HepG2 (cell line): ENCODE measurements around the gene MAST1. TPM values are rescaled to one million over a fixed set of nuclear protein-coding genes. Genes with fewer than 3 reads are reported as not detected.

Experiments
- ATAC-seq: fragments of 200-7000 bp; cut with Tn5 transposase; 3 replicates; pipeline ENCODE4 v1.9.1; 2020; ENCODE audit warnings: mild to moderate bottlenecking, moderate library complexity
- BruUV-seq: library from RNA; stranded (reverse); fragments of 400-500 nt; replicated peaks from 2 replicates; lab custom pipeline; 2021; lab: Mats Ljungman, UMichigan
- CTCF ChIA-PET: fragments of 300-600 bp; formaldehyde crosslinking; extraction: SDS; loops from one replicate; lab custom pipeline; 2021; ENCODE audit warnings: low total read pairs, inconsistent platforms, low intra/inter-chr PET ratio; lab: Yijun Ruan, JAX
- POLR2A ChIA-PET: fragments of 350-600 bp; sonication (Branson Sonifier 250); formaldehyde crosslinking; loops from one replicate; lab custom pipeline; 2020; ENCODE audit warnings: antibody characterized with exemption, inconsistent platforms; lab: Yijun Ruan, JAX
- DNase-seq: peaks from one replicate; pipeline ENCODE4 v3.0.0-alpha.2; 2015; ENCODE audit warnings: low spot score
- FAIRE-seq: peaks from 3 replicates; lab custom pipeline; 2011; peaks lifted over from hg19 to GRCh38; lab: Jason Lieb, UNC
- H2AFZ ChIP-seq: one replicate; pipeline ENCODE4 v1.6.1; 2011; ENCODE audit warnings: low read length, inconsistent platforms
- H3K27ac ChIP-seq: fragments of 300-600 bp; 3 replicates; pipeline ENCODE4 v1.8.0; 2011; ENCODE audit warnings: mixed run types, mild to moderate bottlenecking, mixed read lengths, low read length, inconsistent platforms; ENCODE audit not compliant: insufficient read depth; ENCODE audit errors: extremely low read length
- H3K27me3 ChIP-seq, 2 experiments: fragments of 200-600 bp in 1 of 2; 2 replicates in 1 of 2; 3 replicates in 1 of 2; pipeline versions ENCODE4 v1.6.0 to v1.8.0; 2011; ENCODE audit warnings: low read length in 2 of 2, mild to moderate bottlenecking in 2 of 2, moderate library complexity in 2 of 2, inconsistent platforms in 1 of 2; ENCODE audit not compliant: insufficient read depth in 2 of 2, control insufficient read depth in 1 of 2
- H3K36me3 ChIP-seq, 2 experiments: fragments of 200-600 bp in 1 of 2; replicated peaks in 1 of 2; 2 replicates in 1 of 2; 3 replicates in 1 of 2; pipeline versions ENCODE4 v1.5.1 to v1.8.0; 2011; ENCODE audit warnings: low read length in 2 of 2, inconsistent platforms in 1 of 2; ENCODE audit not compliant: insufficient read depth in 2 of 2, control insufficient read depth in 1 of 2
- H3K4me1 ChIP-seq: 2 replicates; pipeline ENCODE4 v1.5.1; 2012; ENCODE audit warnings: low read length, inconsistent platforms; ENCODE audit not compliant: insufficient read depth
- H3K4me2 ChIP-seq: 2 replicates; pipeline ENCODE4 v1.6.0; 2011; ENCODE audit warnings: low read depth, low read length, inconsistent platforms
- H3K4me3 ChIP-seq, 3 experiments: fragments of 200-600 bp in 1 of 3; sonication (generic), shearing (Covaris generic) in 1 of 3; replicated peaks in 1 of 3; 2 replicates each; pipeline ENCODE4 v1.5.1; 2011 to 2016; ENCODE audit warnings: low read length in 3 of 3, inconsistent platforms in 2 of 3, low read depth in 2 of 3, mild to moderate bottlenecking in 2 of 3, control low read depth in 1 of 3, mixed read lengths in 1 of 3; ENCODE audit not compliant: insufficient read depth in 1 of 3
- H3K79me2 ChIP-seq: one replicate; pipeline ENCODE4 v1.6.1; 2011; ENCODE audit warnings: low read length, inconsistent platforms; ENCODE audit not compliant: insufficient read depth
- H3K9ac ChIP-seq: 2 replicates; pipeline ENCODE4 v1.6.0; 2011; ENCODE audit warnings: mild to moderate bottlenecking, low read depth, low read length, inconsistent platforms; ENCODE audit not compliant: insufficient read depth
- H3K9me3 ChIP-seq: 2 replicates; pipeline ENCODE4 v1.5.1; 2012; ENCODE audit warnings: mild to moderate bottlenecking, low read length
- H4K20me1 ChIP-seq: 2 replicates; pipeline ENCODE4 v1.6.0; 2011; ENCODE audit warnings: inconsistent platforms, mild to moderate bottlenecking, low read length, moderate library complexity; ENCODE audit not compliant: insufficient read depth
- CC2D1A ChIP-seq: sonication (generic); formaldehyde crosslinking; IDR thresholded peaks from 2 replicates; pipeline ENCODE4 v1.8.1; 2023; ENCODE audit warnings: mild to moderate bottlenecking, missing genetic modification reagents
- CHD4 ChIP-seq: fragments of 200-600 bp; sonication (generic); IDR thresholded peaks from 2 replicates; pipeline ENCODE4 v1.7.0; 2017; ENCODE audit warnings: mild to moderate bottlenecking, low read length, borderline replicate concordance
- HNRNPLL ChIP-seq: fragments of 200-400 bp; formaldehyde crosslinking; IDR thresholded peaks from 2 replicates; pipeline ENCODE4 v1.6.1; 2017; ENCODE audit warnings: mild to moderate bottlenecking, low read depth, low read length; ENCODE audit not compliant: poor library complexity, severe bottlenecking
- JARID2 ChIP-seq: sonication (generic); formaldehyde crosslinking; IDR thresholded peaks from 2 replicates; pipeline ENCODE4 v1.8.1; 2023; ENCODE audit warnings: missing genetic modification reagents, inconsistent platforms; ENCODE audit not compliant: insufficient replicate concordance
- MEIS1 ChIP-seq: sonication (generic); formaldehyde crosslinking; IDR thresholded peaks from 2 replicates; pipeline ENCODE4 v1.9.0; 2021; ENCODE audit warnings: mild to moderate bottlenecking, missing genetic modification reagents, moderate library complexity, borderline replicate concordance
- MYPOP ChIP-seq: sonication (generic); formaldehyde crosslinking; IDR thresholded peaks from 2 replicates; pipeline ENCODE4 v1.8.1; 2023; ENCODE audit warnings: mild to moderate bottlenecking, moderate library complexity, missing genetic modification reagents
- PRMT3 ChIP-seq: sonication (generic); formaldehyde crosslinking; IDR thresholded peaks from 2 replicates; pipeline ENCODE4 v1.8.1; 2022; ENCODE audit warnings: low read depth, mild to moderate bottlenecking, moderate library complexity, missing genetic modification reagents, borderline replicate concordance
- TOE1 ChIP-seq: sonication (generic); formaldehyde crosslinking; IDR thresholded peaks from 2 replicates; pipeline ENCODE4 v1.4.0; 2020; ENCODE audit warnings: mild to moderate bottlenecking, missing genetic modification reagents
- TOPORS ChIP-seq: sonication (generic); formaldehyde crosslinking; IDR thresholded peaks from 2 replicates; pipeline ENCODE4 v1.8.0; 2023; ENCODE audit warnings: mild to moderate bottlenecking, missing genetic modification reagents
- ZNF205 ChIP-seq: IDR thresholded peaks from 2 replicates; pipeline ENCODE4 v1.6.1; 2018; ENCODE audit warnings: missing biosample characterization, missing genetic modification reagents
- ZNF572 ChIP-seq: sonication (generic); formaldehyde crosslinking; IDR thresholded peaks from 2 replicates; pipeline ENCODE4 v1.5.1; 2020; ENCODE audit warnings: mild to moderate bottlenecking, missing genetic modification reagents
- ZNF777 ChIP-seq: sonication (generic); formaldehyde crosslinking; IDR thresholded peaks from 2 replicates; pipeline ENCODE4 v1.4.0; 2020; ENCODE audit warnings: missing genetic modification reagents
- WGBS: methylation state at CpG from one replicate; pipeline ENCODE4 v1.1.6; 2017; ENCODE audit warnings: low lambda C conversion rate; 5-methylcytosine and 5-hydroxymethylcytosine counted together
- in situ Hi-C: cut with HindIII; loops from 2 replicates; pipeline ENCODE4 v1.10.0; 2017; ENCODE audit warnings: low pct_unique_long_range_greater_than_20kb; ENCODE audit not compliant: extremely low pct_ligation_motif_present
- intact Hi-C: fragments of 100-400 bp; cut with micrococcal nuclease; formaldehyde crosslinking; loops from one replicate; pipeline ENCODE4 v1.10.0; 2022; ENCODE audit not compliant: unreplicated experiment
- polyA plus RNA-seq, 8 experiments: library from polyadenylated mRNA; depleted of rRNA in 3 of 8; stranded (reverse) in 7 of 8; unstranded in 1 of 8; fragments of >200 nt; fragmentation: Illumina TruSeq in 4 of 8; extraction: Trizol in 4 of 8; gene quantifications; 2 replicates each; pipeline versions ENCODE4 v1.2.1 to v1.2.3, GENCODE V29; 2011 to 2016; ENCODE audit warnings: low read depth in 4 of 8, missing spikeins in 1 of 8, mixed read lengths in 1 of 8; ENCODE audit not compliant: insufficient read depth in 1 of 8
- total RNA-seq, 5 experiments: library from RNA; depleted of rRNA; stranded (reverse); fragments of >200 nt; fragmentation: Illumina TruSeq; extraction: Trizol; gene quantifications; 2 replicates each; pipeline ENCODE4 v1.2.3, GENCODE V29; 2016; ENCODE audit warnings: low read depth in 1 of 5
- TF ChIP-seq, protein P1 (sequence below): sonication (generic); formaldehyde crosslinking; IDR thresholded peaks from 2 replicates; pipeline ENCODE4 v1.4.0; 2020; ENCODE audit warnings: missing genetic modification reagents
- TF ChIP-seq, protein P2 (sequence below): sonication (generic); formaldehyde crosslinking; IDR thresholded peaks from 2 replicates; pipeline ENCODE4 v1.4.0; 2020; ENCODE audit warnings: missing genetic modification reagents

Gene MAST1
- total and polyA plus RNA-seq, 2 of the 13 experiments (the other 11 are each of a cell fraction or from before 2014, with no cell fraction given) = 0.73 to 4.7 TPM

DNA sequence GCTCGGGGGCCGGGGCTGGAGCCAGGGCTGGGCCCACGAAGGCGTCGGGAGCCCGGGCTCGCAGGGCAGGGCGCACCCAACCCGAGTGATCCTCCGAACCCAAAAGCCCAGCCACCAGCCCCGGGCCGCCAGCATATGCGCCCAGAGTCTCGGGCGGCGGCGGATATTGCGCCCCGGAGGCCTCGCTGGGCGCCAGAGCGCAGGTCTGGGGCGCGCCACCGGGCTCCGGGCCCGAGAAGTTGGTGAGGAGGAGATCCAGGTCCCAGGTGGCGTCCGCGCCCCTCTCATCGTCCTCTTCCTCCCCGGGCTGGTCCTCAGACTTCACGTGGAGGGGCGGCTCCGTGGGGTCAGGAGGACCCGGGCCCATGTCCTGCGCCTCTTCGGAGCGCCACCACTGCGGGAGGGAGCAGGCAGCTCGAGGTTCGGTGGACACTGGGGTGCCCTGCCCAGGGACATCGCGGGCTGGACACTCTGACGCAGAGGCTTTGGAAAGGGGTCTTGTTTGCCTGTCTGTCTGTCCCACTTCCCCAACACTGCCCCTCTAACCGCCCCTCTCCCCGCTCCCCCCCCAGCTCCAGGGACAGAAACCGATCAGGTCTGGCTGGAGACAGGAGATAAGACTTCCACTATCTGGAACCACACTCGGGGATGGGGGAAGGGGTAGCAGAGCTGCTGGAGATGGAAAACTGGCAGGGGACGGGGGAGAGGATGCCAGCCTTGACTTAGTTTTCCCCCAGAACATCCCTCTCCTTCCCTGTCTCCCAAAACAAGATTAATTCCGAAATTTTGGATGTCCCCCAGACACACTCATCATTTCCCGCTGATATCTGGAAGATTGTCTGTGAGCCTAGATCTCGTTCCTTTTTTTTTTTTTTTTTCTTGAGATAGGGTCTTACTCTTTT lies 47.7 kb downstream of the MAST1 start:
- Histone ChIP-seq H3K9ac (peak overlapping the region; percentile 22; the same call in 1 of the 2 replicates), H3K27ac (no peak overlapping the region), H2AFZ (no peak overlapping the region), H3K4me1 (peaks cover 42% of the 10 kb centered on the region), H3K9me3 (peaks cover 13% of the 10 kb centered on the region), H3K36me3 (no peaks in the 10 kb centered on the region), H3K79me2 (no peaks in the 10 kb centered on the region), H4K20me1 (no peaks in the 10 kb centered on the region), H3K27me3 (peaks cover 0 to 18% of the 10 kb centered on the region in 2 experiments; a peak in 3 of 5 replicates), H3K4me2 (peak overlapping the region; percentile 80), H3K4me3 (peak overlapping the region; percentile 48 to 69 (median 59); a peak in 5 of 6 replicates)
- WGBS = 36% methylated on average over 12 of the region's 53 CpGs
- DNase-seq = no peak
- CTCF ChIA-PET = interaction anchor here (1.9 kb wide), 1 partner anchor 79 kb away, joined by 10 read pairs; no protein-coding TSS in a partner anchor
- FAIRE-seq = no peak
- BruUV-seq = no TSS peak
- intact Hi-C loops (loop anchor here (1.0 kb wide), 1 partner anchor 79 kb away; no protein-coding TSS in a partner anchor), in situ Hi-C loops (no loop called here)
- POLR2A ChIA-PET = interaction anchor here (0.6 to 1.4 kb wide), 6 partner anchors 13 to 445 kb away, joined by 3 to 6 read pairs (median 3); no protein-coding TSS in a partner anchor
- peak; percentile 18; the same call in 2 of the 3 replicates for ATAC-seq
- TF ChIP-seq, protein P1, sequence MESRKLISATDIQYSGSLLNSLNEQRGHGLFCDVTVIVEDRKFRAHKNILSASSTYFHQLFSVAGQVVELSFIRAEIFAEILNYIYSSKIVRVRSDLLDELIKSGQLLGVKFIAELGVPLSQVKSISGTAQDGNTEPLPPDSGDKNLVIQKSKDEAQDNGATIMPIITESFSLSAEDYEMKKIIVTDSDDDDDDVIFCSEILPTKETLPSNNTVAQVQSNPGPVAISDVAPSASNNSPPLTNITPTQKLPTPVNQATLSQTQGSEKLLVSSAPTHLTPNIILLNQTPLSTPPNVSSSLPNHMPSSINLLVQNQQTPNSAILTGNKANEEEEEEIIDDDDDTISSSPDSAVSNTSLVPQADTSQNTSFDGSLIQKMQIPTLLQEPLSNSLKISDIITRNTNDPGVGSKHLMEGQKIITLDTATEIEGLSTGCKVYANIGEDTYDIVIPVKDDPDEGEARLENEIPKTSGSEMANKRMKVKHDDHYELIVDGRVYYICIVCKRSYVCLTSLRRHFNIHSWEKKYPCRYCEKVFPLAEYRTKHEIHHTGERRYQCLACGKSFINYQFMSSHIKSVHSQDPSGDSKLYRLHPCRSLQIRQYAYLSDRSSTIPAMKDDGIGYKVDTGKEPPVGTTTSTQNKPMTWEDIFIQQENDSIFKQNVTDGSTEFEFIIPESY (CRISPR knock-in tag) = peak; percentile 80
- TF ChIP-seq CHD4 (no peak), ZNF572 (CRISPR knock-in tag) (no peak), TOE1 (CRISPR knock-in tag) (no peak), MYPOP (CRISPR knock-in tag) (peak; percentile 66; the same call in 1 of the 2 replicates), ZNF205 (CRISPR knock-in tag) (0 out of 2 replicates have a peak, but pooled peaks have one; percentile 9), MEIS1 (CRISPR knock-in tag) (no peak), TOPORS (0 out of 2 replicates have a peak, but pooled peaks have one; percentile 25), CC2D1A (CRISPR knock-in tag) (no peak), ZNF777 (CRISPR knock-in tag) (peak; percentile 15; the same call in 1 of the 2 replicates), PRMT3 (CRISPR knock-in tag) (no peak), HNRNPLL (no peak), JARID2 (CRISPR knock-in tag) (no peak)
- TF ChIP-seq, protein P2, sequence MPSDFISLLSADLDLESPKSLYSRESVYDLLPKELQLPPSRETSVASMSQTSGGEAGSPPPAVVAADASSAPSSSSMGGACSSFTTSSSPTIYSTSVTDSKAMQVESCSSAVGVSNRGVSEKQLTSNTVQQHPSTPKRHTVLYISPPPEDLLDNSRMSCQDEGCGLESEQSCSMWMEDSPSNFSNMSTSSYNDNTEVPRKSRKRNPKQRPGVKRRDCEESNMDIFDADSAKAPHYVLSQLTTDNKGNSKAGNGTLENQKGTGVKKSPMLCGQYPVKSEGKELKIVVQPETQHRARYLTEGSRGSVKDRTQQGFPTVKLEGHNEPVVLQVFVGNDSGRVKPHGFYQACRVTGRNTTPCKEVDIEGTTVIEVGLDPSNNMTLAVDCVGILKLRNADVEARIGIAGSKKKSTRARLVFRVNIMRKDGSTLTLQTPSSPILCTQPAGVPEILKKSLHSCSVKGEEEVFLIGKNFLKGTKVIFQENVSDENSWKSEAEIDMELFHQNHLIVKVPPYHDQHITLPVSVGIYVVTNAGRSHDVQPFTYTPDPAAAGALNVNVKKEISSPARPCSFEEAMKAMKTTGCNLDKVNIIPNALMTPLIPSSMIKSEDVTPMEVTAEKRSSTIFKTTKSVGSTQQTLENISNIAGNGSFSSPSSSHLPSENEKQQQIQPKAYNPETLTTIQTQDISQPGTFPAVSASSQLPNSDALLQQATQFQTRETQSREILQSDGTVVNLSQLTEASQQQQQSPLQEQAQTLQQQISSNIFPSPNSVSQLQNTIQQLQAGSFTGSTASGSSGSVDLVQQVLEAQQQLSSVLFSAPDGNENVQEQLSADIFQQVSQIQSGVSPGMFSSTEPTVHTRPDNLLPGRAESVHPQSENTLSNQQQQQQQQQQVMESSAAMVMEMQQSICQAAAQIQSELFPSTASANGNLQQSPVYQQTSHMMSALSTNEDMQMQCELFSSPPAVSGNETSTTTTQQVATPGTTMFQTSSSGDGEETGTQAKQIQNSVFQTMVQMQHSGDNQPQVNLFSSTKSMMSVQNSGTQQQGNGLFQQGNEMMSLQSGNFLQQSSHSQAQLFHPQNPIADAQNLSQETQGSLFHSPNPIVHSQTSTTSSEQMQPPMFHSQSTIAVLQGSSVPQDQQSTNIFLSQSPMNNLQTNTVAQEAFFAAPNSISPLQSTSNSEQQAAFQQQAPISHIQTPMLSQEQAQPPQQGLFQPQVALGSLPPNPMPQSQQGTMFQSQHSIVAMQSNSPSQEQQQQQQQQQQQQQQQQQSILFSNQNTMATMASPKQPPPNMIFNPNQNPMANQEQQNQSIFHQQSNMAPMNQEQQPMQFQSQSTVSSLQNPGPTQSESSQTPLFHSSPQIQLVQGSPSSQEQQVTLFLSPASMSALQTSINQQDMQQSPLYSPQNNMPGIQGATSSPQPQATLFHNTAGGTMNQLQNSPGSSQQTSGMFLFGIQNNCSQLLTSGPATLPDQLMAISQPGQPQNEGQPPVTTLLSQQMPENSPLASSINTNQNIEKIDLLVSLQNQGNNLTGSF (CRISPR knock-in tag) = 0 out of 2 replicates have a peak, but pooled peaks have one; percentile 31
